B cell (primary cell): ENCODE results near the gene ENPP7.

Experiments used
- EZH2 ChIP-seq: IDR thresholded peaks from 2 replicates; pipeline ENCODE4 v1.6.1; 2012; ENCODE audit warnings: borderline replicate concordance, low read depth, mild to moderate bottlenecking, moderate library complexity, low read length; ENCODE audit not compliant: insufficient read depth, poor library complexity, severe bottlenecking
- TF ChIP-seq, protein P1 (sequence below): fragments of 200-600 bp; IDR thresholded peaks from one replicate; pipeline ENCODE4 v1.8.0; 2022; ENCODE audit warnings: antibody characterized with exemption, mild to moderate bottlenecking

- TF ChIP-seq, protein P1, sequence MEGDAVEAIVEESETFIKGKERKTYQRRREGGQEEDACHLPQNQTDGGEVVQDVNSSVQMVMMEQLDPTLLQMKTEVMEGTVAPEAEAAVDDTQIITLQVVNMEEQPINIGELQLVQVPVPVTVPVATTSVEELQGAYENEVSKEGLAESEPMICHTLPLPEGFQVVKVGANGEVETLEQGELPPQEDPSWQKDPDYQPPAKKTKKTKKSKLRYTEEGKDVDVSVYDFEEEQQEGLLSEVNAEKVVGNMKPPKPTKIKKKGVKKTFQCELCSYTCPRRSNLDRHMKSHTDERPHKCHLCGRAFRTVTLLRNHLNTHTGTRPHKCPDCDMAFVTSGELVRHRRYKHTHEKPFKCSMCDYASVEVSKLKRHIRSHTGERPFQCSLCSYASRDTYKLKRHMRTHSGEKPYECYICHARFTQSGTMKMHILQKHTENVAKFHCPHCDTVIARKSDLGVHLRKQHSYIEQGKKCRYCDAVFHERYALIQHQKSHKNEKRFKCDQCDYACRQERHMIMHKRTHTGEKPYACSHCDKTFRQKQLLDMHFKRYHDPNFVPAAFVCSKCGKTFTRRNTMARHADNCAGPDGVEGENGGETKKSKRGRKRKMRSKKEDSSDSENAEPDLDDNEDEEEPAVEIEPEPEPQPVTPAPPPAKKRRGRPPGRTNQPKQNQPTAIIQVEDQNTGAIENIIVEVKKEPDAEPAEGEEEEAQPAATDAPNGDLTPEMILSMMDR: no peak
- TF ChIP-seq EZH2: peak; percentile 75
Observed at GRCh38 chr17:79778504-79779083, 47.9 kb downstream of the ENPP7 start.
